TTC549 (cell line): ENCODE results near the gene NOSIP.

Experiments
- FAIRE-seq: peaks from 2 replicates; lab custom pipeline; 2012; peaks lifted over from hg19 to GRCh38; lab: Jason Lieb, UNC

The NOSIP gene

GRCh38 chr19:49544154-49544553, 36.2 kb downstream of the NOSIP start:
- FAIRE-seq, result no peak

GRCh38 chr19:49543032-49543431, 37.3 kb downstream of the NOSIP start:
- no peak for FAIRE-seq

- no peak for FAIRE-seq
Measured at GRCh38 chr19:49542446-49542845, 37.9 kb downstream of the NOSIP start.

GRCh38 chr19:49541914-49542313, 38.4 kb downstream of the NOSIP start:
- no peak for FAIRE-seq

GRCh38 chr19:49539192-49539952, 41.0 kb downstream of the NOSIP start:
- FAIRE-seq, result no peak

GRCh38 chr19:49538643-49539042, 41.7 kb downstream of the NOSIP start:
- no peak for FAIRE-seq

GRCh38 chr19:49536921-49537462, 43.4 kb downstream of the NOSIP start:
- no peak for FAIRE-seq

GRCh38 chr19:49534632-49535385, 45.5 kb downstream of the NOSIP start:
- no peak for FAIRE-seq

GRCh38 chr19:49533551-49534488, 46.5 kb downstream of the NOSIP start:
- no peak for FAIRE-seq

- no peak for FAIRE-seq
Measured at GRCh38 chr19:49530708-49531107, 49.6 kb downstream of the NOSIP start.

GRCh38 chr19:49528211-49528771, 52.1 kb downstream of the NOSIP start:
- no peak for FAIRE-seq

GRCh38 chr19:49524812-49525455, 55.4 kb downstream of the NOSIP start:
- FAIRE-seq, result no peak

- FAIRE-seq, result no peak
Measured at GRCh38 chr19:49520705-49521319, 59.5 kb downstream of the NOSIP start.

GRCh38 chr19:49518033-49518432, 62.3 kb downstream of the NOSIP start:
- FAIRE-seq, result no peak

GRCh38 chr19:49515767-49516166, 64.6 kb downstream of the NOSIP start:
- no peak for FAIRE-seq

GRCh38 chr19:49514151-49514550, 66.2 kb downstream of the NOSIP start:
- FAIRE-seq, result no peak

- no peak for FAIRE-seq
Measured at GRCh38 chr19:49513746-49514118, 66.6 kb downstream of the NOSIP start.

GRCh38 chr19:49512970-49513745, 67.2 kb downstream of the NOSIP start:
- FAIRE-seq, result no peak

GRCh38 chr19:49507803-49508494, 72.4 kb downstream of the NOSIP start:
- FAIRE-seq, result no peak
